Spleen (tissue), 7 donors: ENCODE data around the gene TRAF1.

Source experiments
- CTCF ChIP-seq, 11 experiments: fragments of 200-600 bp in 7 of 11; fragments of 450-650 bp in 4 of 11; sonication (generic) in 4 of 11; IDR thresholded peaks in 8 of 11; conservative IDR thresholded peaks in 3 of 11; 1 replicate in 7 of 11; 2 replicates in 4 of 11; pipeline versions ENCODE4 v1.4.0 to v1.8.0; 2016 to 2021; ENCODE audit warnings: antibody characterized with exemption in 11 of 11, inconsistent platforms in 4 of 11, mild to moderate bottlenecking in 1 of 11
- POLR2A ChIP-seq, 3 donors: fragments of 450-650 bp; IDR thresholded peaks; one replicate each; pipeline ENCODE4 v1.5.1; 2017; ENCODE audit warnings: antibody characterized with exemption in 3 of 3, mild to moderate bottlenecking in 1 of 3
- donor health status: DM: no; HTN: no; CAD: no; lungs with moderate emphysema.
- donor health status: DM: no; HTN: no; CAD: no.
- donor health status: DM: no; HTN: no; CAD: no.

GRCh38 chr9:120928015-120928482 lies 1.5 kb upstream of the TRAF1 start:
- TF ChIP-seq POLR2A (IDR thresholded peaks at IDR 0.05): no peak
- no peak for TF ChIP-seq CTCF (IDR thresholded peaks at IDR 0.05 in 8 of 11, conservative IDR thresholded peaks at IDR 0.05 in 3 of 11)
